Loucy (cell line): ENCODE measurements around the gene SLC4A3.

ENCODE experiments used
- CTCF ChIP-seq: fragments of 200-600 bp; sonication (generic); conservative IDR thresholded peaks from 2 replicates; pipeline ENCODE4 v1.5.1; 2014; ENCODE audit warnings: mild to moderate bottlenecking, antibody characterized with exemption, low read length
- EZH2phosphoT487 ChIP-seq: fragments of 200-600 bp; IDR thresholded peaks from 2 replicates; pipeline ENCODE4 v1.6.1; 2018; ENCODE audit warnings: antibody characterized with exemption, mild to moderate bottlenecking, moderate library complexity, borderline replicate concordance

- TF ChIP-seq CTCF (no peak), EZH2phosphoT487 (no peak)
Measured at GRCh38 chr2:219661197-219661954, 33.9 kb downstream of the SLC4A3 start.
